Measurements from ENCODE around the gene CSNK2A1.

DNA sequence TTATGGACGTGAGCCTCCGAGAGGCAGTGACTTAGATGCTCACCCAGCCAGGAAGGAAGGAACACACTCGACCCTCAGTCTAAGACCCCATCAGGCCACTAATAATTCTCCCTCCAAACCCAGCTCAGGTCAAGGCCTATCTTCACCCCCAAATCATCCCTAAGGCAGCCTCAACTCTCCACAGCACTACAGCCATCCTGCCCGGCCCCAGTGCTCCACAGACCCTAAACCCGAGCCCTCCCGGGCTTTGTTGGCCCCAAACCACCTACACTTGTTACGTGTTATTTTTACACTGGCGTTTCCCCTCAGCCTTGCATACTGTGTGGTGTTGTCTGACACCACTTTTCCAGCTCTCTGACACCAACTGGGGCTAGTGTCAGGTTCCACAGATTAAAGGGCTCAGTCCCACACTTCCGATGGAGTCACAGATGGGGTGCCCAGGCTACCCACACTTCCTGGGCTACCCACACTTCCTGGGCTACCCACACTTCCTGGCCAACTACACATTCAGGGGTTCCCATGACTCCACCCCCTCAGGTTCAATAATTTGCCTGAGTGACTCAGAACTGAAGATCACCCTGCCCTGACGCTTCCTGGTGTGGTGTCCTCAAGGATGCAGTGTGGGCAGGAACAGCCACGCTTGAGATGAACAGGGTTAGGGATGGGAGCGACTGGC lies 110.2 kb downstream of the CSNK2A1 start:
- TF ChIP-seq, protein P1, sequence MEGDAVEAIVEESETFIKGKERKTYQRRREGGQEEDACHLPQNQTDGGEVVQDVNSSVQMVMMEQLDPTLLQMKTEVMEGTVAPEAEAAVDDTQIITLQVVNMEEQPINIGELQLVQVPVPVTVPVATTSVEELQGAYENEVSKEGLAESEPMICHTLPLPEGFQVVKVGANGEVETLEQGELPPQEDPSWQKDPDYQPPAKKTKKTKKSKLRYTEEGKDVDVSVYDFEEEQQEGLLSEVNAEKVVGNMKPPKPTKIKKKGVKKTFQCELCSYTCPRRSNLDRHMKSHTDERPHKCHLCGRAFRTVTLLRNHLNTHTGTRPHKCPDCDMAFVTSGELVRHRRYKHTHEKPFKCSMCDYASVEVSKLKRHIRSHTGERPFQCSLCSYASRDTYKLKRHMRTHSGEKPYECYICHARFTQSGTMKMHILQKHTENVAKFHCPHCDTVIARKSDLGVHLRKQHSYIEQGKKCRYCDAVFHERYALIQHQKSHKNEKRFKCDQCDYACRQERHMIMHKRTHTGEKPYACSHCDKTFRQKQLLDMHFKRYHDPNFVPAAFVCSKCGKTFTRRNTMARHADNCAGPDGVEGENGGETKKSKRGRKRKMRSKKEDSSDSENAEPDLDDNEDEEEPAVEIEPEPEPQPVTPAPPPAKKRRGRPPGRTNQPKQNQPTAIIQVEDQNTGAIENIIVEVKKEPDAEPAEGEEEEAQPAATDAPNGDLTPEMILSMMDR (IDR thresholded peaks at IDR 0.05): no peak
- TF ChIP-seq EP300 (IDR thresholded peaks at IDR 0.05) (no peak), POLR2A (IDR thresholded peaks at IDR 0.05) (no peak)
